Effector memory CD8-positive, alpha-beta T cell (primary cell): ENCODE measurements around the gene DDX5.

Experiments used
- ATAC-seq: fragments of 150-1000 bp; cut with Tn5 transposase; replicated peaks from 2 replicates; pipeline ENCODE4 v1.10.0; 2021; ENCODE audit warnings: mild to moderate bottlenecking, moderate library complexity
- DNase-seq, 3 experiments: peaks; one replicate each; pipeline ENCODE4 v3.0.0; 2021
- H3K27ac Mint-ChIP-seq, 2 donors: one replicate each; pipeline ENCODE4 v1.8.0; 2022; ENCODE audit warnings: mild to moderate bottlenecking in 2 of 2, mixed read lengths in 2 of 2, moderate library complexity in 2 of 2
- H3K27me3 Mint-ChIP-seq, 2 donors: one replicate each; pipeline ENCODE4 v1.8.0; 2022; ENCODE audit warnings: mixed read lengths in 2 of 2
- H3K36me3 Mint-ChIP-seq: one replicate; pipeline ENCODE4 v1.8.0; 2022; ENCODE audit warnings: mild to moderate bottlenecking, moderate library complexity, mixed read lengths; ENCODE audit not compliant: insufficient read depth
- H3K4me1 Mint-ChIP-seq, 2 donors: one replicate each; pipeline ENCODE4 v1.8.0; 2022; ENCODE audit warnings: low read depth in 2 of 2, mixed read lengths in 2 of 2
- H3K4me3 Mint-ChIP-seq, 2 donors: one replicate each; pipeline ENCODE4 v1.8.0; 2022; ENCODE audit warnings: mild to moderate bottlenecking in 2 of 2, mixed read lengths in 2 of 2, moderate library complexity in 2 of 2
- H3K9me3 Mint-ChIP-seq, 2 donors: one replicate each; pipeline ENCODE4 v1.8.0; 2022; ENCODE audit warnings: mixed read lengths in 2 of 2
- total RNA-seq, 9 experiments: gene quantifications; one replicate each; lab custom pipeline; 2026; lab: John Stamatoyannopoulos, UW

Gene DDX5
- total RNA-seq: 1,541 to 3,180 (median 2,048) reads per million in 9 experiments

DNA sequence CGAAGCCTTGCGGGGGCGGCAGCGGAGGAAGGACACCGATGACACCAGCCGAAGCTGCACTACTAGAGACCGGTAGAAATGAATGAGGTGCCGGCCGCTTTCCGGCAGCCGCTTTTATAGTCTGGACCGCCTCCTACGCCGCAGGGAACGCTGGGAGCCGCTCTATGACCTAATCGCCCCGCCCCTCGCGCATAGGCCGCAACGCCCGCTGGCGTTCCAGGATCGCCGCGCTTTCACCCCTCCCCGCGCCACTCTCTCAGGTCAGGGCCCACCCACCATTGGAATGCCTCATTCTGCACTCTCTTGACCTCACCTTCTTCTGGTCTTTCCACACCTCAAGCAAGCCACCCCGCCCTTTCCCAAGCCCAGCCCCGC, at the start of gene DDX5:
Gene DDX5, minus strand, starts transcription at position 89 of the 375 bp plus-strand sequence. CDS start 170 bp downstream, outside the sequence.
- peak; percentile 95 to 96 (median 96) for DNase-seq
- peaks cover 81% of the 10 kb centered on the region for H3K36me3 Mint-ChIP-seq
- H3K9me3 Mint-ChIP-seq: no peaks in the 10 kb centered on the region
- peak; percentile 62 for ATAC-seq
- peak within 1 kb of the TSS; percentile 99 for H3K27ac Mint-ChIP-seq
- H3K4me1 Mint-ChIP-seq: peaks cover 37 to 55% of the 10 kb centered on the region in 2 donors
- no peaks in the 10 kb centered on the region for H3K27me3 Mint-ChIP-seq
- H3K4me3 Mint-ChIP-seq: peak within 1 kb of the TSS; percentile 98 to 99

DNA sequence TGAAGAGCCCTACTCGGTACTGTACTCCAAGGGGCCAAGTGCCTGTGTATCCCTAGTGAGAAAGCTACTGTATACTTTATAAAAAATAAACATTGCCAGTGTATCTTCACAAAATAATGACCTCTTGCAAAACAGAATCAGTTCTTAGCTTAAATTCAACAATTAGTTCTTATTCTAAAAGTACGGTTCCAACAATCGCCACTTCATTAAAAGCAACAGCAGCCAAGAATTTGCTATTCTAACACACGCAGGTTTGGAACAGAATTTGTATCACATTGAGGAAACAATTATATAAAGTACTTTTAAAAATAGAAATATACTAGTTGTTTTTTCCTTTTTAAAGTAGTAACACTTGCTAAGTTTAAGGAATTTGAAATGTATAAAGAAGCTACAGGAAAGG, 49.2 kb upstream of the DDX5 start:
- H3K9me3 Mint-ChIP-seq: no peaks in the 10 kb centered on the region
- peak overlapping the region in 1 of 2 donors; percentile 73 for H3K27ac Mint-ChIP-seq
- DNase-seq (no peak), ATAC-seq (no peak)
- no peaks in the 10 kb centered on the region for H3K27me3 Mint-ChIP-seq
- no peak overlapping the region for H3K4me3 Mint-ChIP-seq
- H3K4me1 Mint-ChIP-seq: no peaks in the 10 kb centered on the region
- H3K36me3 Mint-ChIP-seq: peaks cover 68% of the 10 kb centered on the region

DNA sequence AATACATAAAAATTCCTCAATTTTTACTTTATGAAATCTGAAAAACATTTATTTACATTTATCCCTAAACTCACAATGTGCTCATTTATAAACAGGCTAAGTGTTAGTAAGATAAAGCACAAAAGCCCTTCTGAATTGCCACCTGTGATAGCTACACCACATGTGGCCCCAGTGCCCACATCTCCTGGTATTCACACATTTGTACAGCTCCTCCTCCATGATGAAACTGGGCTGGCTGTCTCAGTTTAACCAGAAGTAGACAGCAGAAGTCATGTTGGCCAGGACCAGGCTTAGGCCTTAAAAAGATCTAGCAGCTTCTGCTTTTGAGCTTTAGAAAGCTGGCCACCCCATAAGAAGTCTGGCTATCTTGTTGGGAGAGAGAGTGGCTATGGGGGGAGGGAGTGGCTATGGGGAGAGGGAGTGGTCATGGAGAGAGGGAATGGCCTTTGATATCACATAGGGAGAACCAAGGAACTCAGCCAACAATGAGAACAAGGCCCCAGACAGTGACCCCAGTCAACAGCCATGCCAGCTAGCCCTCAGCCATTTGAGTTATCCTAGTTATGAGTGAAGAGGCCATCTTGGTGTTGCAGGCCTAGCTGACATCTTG, 48.0 kb upstream of the DDX5 start:
- Mint-ChIP-seq H3K4me1 (no peaks in the 10 kb centered on the region), H3K4me3 (no peak overlapping the region), H3K9me3 (no peaks in the 10 kb centered on the region), H3K27ac (no peak overlapping the region), H3K27me3 (no peaks in the 10 kb centered on the region), H3K36me3 (peaks cover 76% of the 10 kb centered on the region)
- no peak for DNase-seq
- no peak for ATAC-seq

DNA sequence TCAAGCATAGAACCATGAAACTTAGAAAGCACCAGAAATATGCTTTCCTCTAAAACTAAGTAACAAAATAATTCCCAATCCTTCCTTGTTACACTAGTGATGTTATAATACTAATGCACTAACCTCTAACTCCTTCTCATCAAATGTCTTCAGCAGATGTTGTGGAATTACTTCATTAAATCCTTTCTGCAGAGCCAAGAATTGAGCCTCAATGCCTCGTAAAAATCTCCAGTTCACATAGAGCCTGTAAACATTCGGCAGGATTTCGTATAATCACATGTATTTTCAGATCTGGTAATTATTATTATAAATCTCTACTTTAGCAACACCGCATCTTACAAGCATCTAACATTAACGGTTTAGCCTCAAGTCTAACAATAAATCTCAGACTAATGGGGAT, 45.4 kb upstream of the DDX5 start:
- no peaks in the 10 kb centered on the region for H3K4me1 Mint-ChIP-seq
- H3K9me3 Mint-ChIP-seq: no peaks in the 10 kb centered on the region
- H3K4me3 Mint-ChIP-seq: no peak overlapping the region
- no peaks in the 10 kb centered on the region for H3K27me3 Mint-ChIP-seq
- no peak for ATAC-seq
- peak overlapping the region; percentile 8 to 63 for H3K27ac Mint-ChIP-seq
- H3K36me3 Mint-ChIP-seq: peaks cover 69% of the 10 kb centered on the region
- no peak for DNase-seq

DNA sequence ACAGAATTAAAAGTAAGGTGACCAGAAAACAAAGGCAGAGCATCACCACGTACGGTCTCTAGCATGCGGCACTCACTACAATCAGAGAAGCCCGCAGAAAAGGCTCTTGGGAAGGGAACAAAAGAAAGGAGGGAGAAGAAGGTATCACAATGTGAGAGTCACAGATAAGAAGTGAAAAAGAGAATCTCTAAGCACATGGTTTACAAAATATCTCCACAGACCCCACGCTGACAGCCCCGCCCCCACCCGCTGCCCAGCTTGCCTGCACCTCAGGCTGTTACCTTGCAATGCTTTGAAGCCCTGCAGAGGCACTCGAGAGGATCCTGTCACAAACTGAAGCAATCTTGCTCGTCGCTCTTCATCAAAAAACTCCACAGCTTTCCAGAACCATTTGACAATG, 41.2 kb upstream of the DDX5 start:
- Mint-ChIP-seq H3K4me3 (no peak overlapping the region), H3K36me3 (peaks cover 71% of the 10 kb centered on the region), H3K9me3 (no peaks in the 10 kb centered on the region), H3K27ac (peak overlapping the region in 1 of 2 donors; percentile 62), H3K27me3 (no peaks in the 10 kb centered on the region), H3K4me1 (no peaks in the 10 kb centered on the region)
- DNase-seq: no peak
- ATAC-seq: no peak

DNA sequence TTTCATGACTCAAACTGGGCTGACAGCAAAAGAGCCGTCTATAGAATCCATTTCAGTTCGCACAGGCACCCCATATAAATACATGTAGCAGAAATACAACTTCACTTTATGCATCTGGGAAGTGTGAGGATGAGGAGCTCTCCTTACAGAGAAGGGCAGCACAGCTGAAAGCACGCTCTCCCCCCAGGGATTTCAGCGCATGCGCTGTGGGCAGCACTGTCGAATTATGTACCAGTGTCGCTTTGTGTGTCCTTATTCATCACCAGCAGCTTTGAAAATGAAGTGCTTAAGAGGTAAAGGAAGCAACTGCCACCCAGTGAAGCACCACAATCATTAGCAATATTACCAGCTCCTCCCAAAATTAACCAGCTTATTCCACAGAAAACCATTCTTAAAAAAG, 40.6 kb upstream of the DDX5 start:
- Mint-ChIP-seq H3K4me1 (no peaks in the 10 kb centered on the region), H3K9me3 (no peaks in the 10 kb centered on the region), H3K36me3 (peaks cover 69% of the 10 kb centered on the region), H3K4me3 (no peak overlapping the region), H3K27ac (no peak overlapping the region), H3K27me3 (no peaks in the 10 kb centered on the region)
- ATAC-seq (no peak), DNase-seq (no peak)

DNA sequence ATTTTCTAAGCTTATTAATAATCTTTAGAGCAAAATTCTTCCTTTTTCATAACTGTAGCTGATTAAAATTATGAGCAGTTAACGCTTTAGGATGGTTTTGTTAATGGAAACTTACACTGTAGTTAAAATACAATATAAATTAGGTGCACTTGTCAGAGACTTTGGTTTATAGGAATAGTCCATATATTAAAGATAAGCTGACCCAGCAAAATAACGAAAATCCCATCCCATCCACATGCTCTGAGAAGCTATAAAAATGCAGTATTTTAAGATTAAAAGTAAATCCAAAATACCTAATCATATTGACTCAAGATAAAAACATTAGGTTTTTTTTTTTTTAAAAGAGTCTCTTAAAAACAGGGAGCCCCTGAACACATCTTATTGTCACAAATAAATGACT, 38.7 kb upstream of the DDX5 start:
- H3K9me3 Mint-ChIP-seq: no peaks in the 10 kb centered on the region
- no peaks in the 10 kb centered on the region for H3K27me3 Mint-ChIP-seq
- H3K36me3 Mint-ChIP-seq: peaks cover 50% of the 10 kb centered on the region
- no peak overlapping the region for H3K27ac Mint-ChIP-seq
- H3K4me3 Mint-ChIP-seq: no peak overlapping the region
- no peaks in the 10 kb centered on the region for H3K4me1 Mint-ChIP-seq
- ATAC-seq (no peak), DNase-seq (no peak)

DNA sequence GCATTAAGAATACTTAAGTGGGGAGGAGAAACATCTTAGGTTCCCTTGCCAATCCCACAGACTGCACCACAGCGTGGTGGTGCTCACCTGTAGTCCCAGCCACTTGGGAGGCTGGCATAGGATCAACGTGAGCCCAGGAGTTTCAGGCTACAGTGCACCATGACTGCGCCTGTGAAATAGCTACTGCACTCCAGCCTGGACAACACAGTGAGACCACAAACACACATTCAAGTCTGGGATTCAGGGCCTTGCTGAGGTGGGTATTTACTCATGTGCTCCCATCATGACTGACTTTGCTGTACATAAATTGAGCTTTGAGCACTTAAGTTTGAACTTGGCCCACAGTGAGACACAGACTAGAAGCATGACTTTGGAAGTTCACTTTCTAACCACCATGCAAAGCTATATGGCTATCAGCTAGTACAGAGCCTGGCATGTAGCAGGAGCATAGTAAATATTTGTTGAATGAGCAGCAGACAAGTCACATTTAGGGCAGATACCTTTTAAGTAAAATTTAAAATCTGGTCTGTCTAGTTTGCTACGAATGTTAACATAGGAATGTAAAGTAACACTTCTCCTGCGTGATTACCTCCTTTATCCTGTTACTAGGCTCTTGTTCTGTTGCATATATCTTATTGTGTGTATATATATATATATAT, 34.2 kb upstream of the DDX5 start:
- ATAC-seq (no peak), DNase-seq (no peak)
- Mint-ChIP-seq H3K27me3 (no peaks in the 10 kb centered on the region), H3K36me3 (peaks cover 56% of the 10 kb centered on the region), H3K4me1 (peaks cover 0 to 2% of the 10 kb centered on the region in 2 donors), H3K4me3 (no peak overlapping the region), H3K9me3 (no peaks in the 10 kb centered on the region), H3K27ac (no peak overlapping the region)

DNA sequence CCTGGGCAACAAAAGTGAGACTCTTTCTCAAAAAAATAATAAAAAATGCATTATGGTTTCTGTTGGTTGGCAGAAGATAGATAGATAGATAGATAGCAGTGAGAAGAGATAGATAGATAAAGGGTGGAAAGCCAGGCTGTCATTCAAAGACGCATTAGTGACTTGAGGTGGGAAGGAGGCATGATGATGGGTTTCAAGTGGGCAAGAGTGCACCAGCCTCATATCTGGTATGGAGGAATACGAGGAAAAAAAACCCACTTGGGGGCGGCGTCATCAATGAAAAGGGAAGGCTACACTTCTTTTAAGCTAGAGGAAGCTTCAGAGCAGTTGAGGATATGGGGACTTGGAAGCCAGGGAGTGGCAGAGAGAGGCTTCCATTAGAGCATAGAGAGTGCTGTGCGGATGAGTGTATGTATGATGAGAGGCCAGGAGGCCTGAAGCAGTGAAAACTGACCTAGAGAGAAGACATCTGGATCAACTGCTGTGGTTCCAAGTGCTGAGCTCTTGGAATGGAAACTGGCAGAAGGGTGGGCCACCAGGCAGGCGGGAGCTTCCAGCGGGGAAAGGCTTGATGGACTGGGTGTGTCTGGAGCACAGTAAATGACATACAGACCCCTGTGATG, 32.5 kb upstream of the DDX5 start:
- H3K4me1 Mint-ChIP-seq: peaks cover 0 to 2% of the 10 kb centered on the region in 2 donors
- peaks cover 50% of the 10 kb centered on the region for H3K36me3 Mint-ChIP-seq
- no peak overlapping the region for H3K4me3 Mint-ChIP-seq
- H3K9me3 Mint-ChIP-seq: no peaks in the 10 kb centered on the region
- peak overlapping the region in 1 of 2 donors; percentile 47 for H3K27ac Mint-ChIP-seq
- no peak for ATAC-seq
- H3K27me3 Mint-ChIP-seq: no peaks in the 10 kb centered on the region
- no peak for DNase-seq

DNA sequence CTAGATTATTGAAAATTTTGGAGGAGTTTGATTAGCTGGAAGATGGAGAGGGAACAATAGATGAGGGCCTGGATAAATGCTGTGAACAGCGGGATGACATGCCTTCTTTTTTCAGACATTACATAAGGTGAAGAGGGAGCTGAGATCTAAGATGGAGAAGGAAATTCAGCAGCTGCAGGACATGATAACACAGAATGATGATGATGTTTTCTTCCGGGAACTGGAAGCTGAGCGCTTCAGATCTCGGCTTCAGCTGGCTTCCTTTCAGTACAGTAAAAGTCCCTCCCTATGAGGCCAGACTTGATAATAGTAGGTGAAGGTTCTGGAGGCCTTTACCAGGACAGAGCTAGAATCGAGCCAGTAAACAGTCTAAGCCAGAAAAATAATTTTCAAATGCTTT, 31.4 kb upstream of the DDX5 start:
- Mint-ChIP-seq H3K27ac (peak overlapping the region in 1 of 2 donors; percentile 47), H3K36me3 (peaks cover 55% of the 10 kb centered on the region), H3K4me3 (no peak overlapping the region), H3K9me3 (no peaks in the 10 kb centered on the region), H3K27me3 (no peaks in the 10 kb centered on the region), H3K4me1 (peaks cover 0 to 2% of the 10 kb centered on the region in 2 donors)
- no peak for ATAC-seq
- no peak for DNase-seq

DNA sequence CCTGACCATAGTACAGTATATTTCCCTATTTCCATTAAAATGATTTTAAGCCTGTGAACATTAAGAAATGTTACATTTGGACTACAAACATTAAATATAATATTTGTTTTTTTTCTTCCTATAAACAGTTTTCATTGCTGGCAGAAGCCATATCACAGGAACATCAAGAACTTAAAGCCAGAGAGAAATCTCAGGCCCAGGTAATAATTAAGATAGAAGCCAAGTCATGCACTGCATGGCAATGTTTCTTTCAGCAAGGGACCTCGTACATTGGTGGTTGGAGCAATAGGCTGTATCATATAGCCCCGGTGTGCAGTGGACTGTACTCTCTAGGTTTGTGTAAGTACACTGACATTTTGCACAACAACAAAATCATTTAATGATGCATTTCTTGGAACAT, 30.8 kb upstream of the DDX5 start:
- DNase-seq (no peak), ATAC-seq (no peak)
- peaks cover 59% of the 10 kb centered on the region for H3K36me3 Mint-ChIP-seq
- peaks cover 0 to 2% of the 10 kb centered on the region in 2 donors for H3K4me1 Mint-ChIP-seq
- H3K27me3 Mint-ChIP-seq: no peaks in the 10 kb centered on the region
- no peaks in the 10 kb centered on the region for H3K9me3 Mint-ChIP-seq
- no peak overlapping the region for H3K4me3 Mint-ChIP-seq
- peak overlapping the region in 1 of 2 donors; percentile 47 for H3K27ac Mint-ChIP-seq

DNA sequence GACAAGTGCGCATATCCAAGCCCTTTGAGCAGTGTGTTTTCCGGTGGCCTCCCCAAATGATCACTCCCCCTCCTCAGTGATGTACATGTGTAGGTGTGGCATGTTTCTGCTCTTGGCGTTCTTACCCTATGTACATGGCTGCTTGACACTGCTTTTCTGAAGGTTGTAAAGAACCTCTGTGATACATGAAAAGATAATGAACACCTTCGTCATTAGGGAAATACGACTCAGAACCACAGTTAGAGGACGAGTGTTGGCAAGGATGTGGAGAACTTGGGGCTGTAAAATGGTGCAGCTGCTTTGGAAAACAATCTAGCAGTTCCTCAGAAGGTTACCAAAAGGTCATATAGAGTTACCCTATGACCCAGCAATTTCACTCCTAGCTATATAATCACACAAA, 29.3 kb upstream of the DDX5 start:
- Mint-ChIP-seq H3K4me1 (peaks cover 0 to 4% of the 10 kb centered on the region in 2 donors), H3K9me3 (no peaks in the 10 kb centered on the region), H3K27me3 (no peaks in the 10 kb centered on the region), H3K27ac (peak overlapping the region in 1 of 2 donors; percentile 20), H3K36me3 (peaks cover 72% of the 10 kb centered on the region), H3K4me3 (no peak overlapping the region)
- no peak for DNase-seq
- ATAC-seq: no peak

DNA sequence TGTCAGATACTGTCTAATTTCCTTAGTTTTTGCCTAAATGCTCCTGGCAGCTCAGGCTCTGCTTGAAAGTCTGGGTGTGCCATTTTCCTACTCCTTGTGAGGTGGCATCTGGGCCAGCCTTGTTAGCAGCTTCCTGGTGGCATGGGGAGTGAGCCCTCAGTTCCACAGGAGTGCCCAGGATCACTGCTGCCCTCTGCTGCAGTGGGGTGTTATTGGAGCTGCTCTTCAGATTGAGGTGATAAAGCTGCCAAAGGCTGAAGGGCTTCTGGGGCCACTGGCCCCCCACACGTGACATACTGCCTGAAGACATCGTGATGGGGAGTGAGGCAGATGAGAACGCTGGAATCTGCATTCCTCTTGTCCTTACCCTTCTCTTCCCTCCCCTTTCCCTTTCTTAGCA, 28.1 kb upstream of the DDX5 start:
- ATAC-seq (no peak), DNase-seq (no peak)
- H3K9me3 Mint-ChIP-seq: no peaks in the 10 kb centered on the region
- no peaks in the 10 kb centered on the region for H3K27me3 Mint-ChIP-seq
- H3K36me3 Mint-ChIP-seq: peaks cover 83% of the 10 kb centered on the region
- H3K27ac Mint-ChIP-seq: peak overlapping the region; percentile 42 to 50
- no peak overlapping the region for H3K4me3 Mint-ChIP-seq
- peaks cover 0 to 4% of the 10 kb centered on the region in 2 donors for H3K4me1 Mint-ChIP-seq

DNA sequence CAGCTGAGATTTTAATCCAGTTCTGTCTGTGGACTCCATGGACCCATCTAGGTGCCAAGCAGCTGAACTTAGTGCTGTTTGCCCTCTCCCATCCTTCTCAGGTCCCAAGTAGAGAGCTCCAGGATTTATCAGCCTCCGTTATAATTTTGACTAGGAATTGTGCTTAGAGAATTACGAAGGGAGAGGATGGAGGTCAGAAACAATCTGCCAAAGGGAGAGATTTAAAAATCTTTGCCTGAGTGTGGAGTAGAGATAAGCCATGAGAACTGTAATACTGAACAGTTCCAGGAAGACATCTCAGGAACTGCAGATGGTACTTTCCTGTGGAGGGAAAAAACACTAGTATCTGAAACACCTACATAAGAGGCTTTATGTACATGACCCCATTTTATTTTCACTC, 27.7 kb upstream of the DDX5 start:
- ATAC-seq (no peak), DNase-seq (no peak)
- Mint-ChIP-seq H3K4me3 (no peak overlapping the region), H3K4me1 (peaks cover 2% of the 10 kb centered on the region in 2 donors), H3K36me3 (peaks cover 85% of the 10 kb centered on the region), H3K27ac (peak overlapping the region; percentile 50 to 65), H3K9me3 (no peaks in the 10 kb centered on the region), H3K27me3 (no peaks in the 10 kb centered on the region)
